ENCODE results near the gene SPOCK3.
"Not testable (repeated sequence)": the region's sequence is repeated elsewhere in the genome, so short reads cannot be mapped to it uniquely, and the experiment has no call there.

SPOCK3 gene

GRCh38 chr4:167031534-167032156 is 202.6 kb downstream of the SPOCK3 start:
- no peak for DNase-seq

- DNase-seq, result no peak
These were observed 205.3 kb downstream of the SPOCK3 start for GRCh38 chr4:167028976-167029375.

GRCh38 chr4:167025670-167026069 is 208.6 kb downstream of the SPOCK3 start:
- DNase-seq, result no peak

- DNase-seq, result no peak
These were observed 210.8 kb downstream of the SPOCK3 start for GRCh38 chr4:167023364-167023925.

- peak; percentile 71 for DNase-seq
These were observed 212.6 kb downstream of the SPOCK3 start for GRCh38 chr4:167021545-167022155.

GRCh38 chr4:167020410-167020809 is 213.9 kb downstream of the SPOCK3 start:
- DNase-seq, result peak; percentile 33

- no peak for DNase-seq
These were observed 219.3 kb downstream of the SPOCK3 start for GRCh38 chr4:167014944-167015343.

- no peak for DNase-seq
These were observed 231.0 kb downstream of the SPOCK3 start for GRCh38 chr4:167003326-167003725.

- DNase-seq, result peak; percentile 3
These were observed 234.0 kb downstream of the SPOCK3 start for GRCh38 chr4:167000141-167000852.

GRCh38 chr4:166996216-166996615 is 238.1 kb downstream of the SPOCK3 start:
- DNase-seq, result no peak

GRCh38 chr4:166994686-166995085 is 239.6 kb downstream of the SPOCK3 start:
- DNase-seq, result no peak

GRCh38 chr4:166991006-166991561 is 243.2 kb downstream of the SPOCK3 start:
- no peak for DNase-seq

GRCh38 chr4:166989886-166990285 is 244.4 kb downstream of the SPOCK3 start:
- peak; percentile 16 for DNase-seq

GRCh38 chr4:166987026-166987425 is 247.3 kb downstream of the SPOCK3 start:
- no peak for DNase-seq

- DNase-seq, result peak; percentile 1
These were observed 252.4 kb downstream of the SPOCK3 start for GRCh38 chr4:166981847-166982246.

GRCh38 chr4:166980419-166980818 is 253.9 kb downstream of the SPOCK3 start:
- DNase-seq, result no peak

GRCh38 chr4:166977596-166977995 is 256.7 kb downstream of the SPOCK3 start:
- DNase-seq, result no peak

- DNase-seq, result no peak
These were observed 262.2 kb downstream of the SPOCK3 start for GRCh38 chr4:166972071-166972470.

GRCh38 chr4:166968219-166968618 is 266.1 kb downstream of the SPOCK3 start:
- DNase-seq, result not testable (repeated sequence)

- DNase-seq, result no peak
These were observed 268.7 kb downstream of the SPOCK3 start for GRCh38 chr4:166965562-166965961.

GRCh38 chr4:166957451-166957850 is 276.8 kb downstream of the SPOCK3 start:
- DNase-seq, result no peak

- DNase-seq, result no peak
These were observed 277.8 kb downstream of the SPOCK3 start for GRCh38 chr4:166956484-166956883.

GRCh38 chr4:166941629-166942028 is 292.7 kb downstream of the SPOCK3 start:
- no peak for DNase-seq

- DNase-seq, result no peak
These were observed 303.8 kb downstream of the SPOCK3 start for GRCh38 chr4:166930464-166930863.

Data from NCI-H82 (cell line).